ENCODE results near the gene SHOC1.

The SHOC1 gene

DNA sequence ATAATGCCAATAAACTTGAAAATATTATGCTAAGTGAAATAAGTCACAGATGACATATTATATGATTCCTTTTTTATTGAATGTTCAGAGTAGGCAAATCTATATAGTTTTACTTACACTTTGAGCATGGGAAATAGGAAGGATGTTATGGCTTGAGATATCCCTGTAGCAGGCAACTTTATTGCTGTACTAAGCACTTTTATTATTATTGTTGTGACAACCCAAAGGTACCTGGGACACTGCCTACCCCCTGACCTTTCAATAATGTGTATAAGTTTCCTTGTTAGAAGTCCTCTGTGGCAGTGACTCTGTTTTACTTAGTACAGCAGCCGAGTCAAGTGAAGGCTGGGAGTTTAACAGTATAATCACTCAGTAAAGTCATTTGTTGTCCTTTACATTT lies 39.9 kb downstream of the SHOC1 start:
- Histone ChIP-seq H3K9ac (ENCODE audit: low read depth, low read length) (no peak overlapping the region), H3K36me3 (ENCODE audit: control insufficient read depth, insufficient read depth, low read length) (no peaks in the 10 kb centered on the region)

DNA sequence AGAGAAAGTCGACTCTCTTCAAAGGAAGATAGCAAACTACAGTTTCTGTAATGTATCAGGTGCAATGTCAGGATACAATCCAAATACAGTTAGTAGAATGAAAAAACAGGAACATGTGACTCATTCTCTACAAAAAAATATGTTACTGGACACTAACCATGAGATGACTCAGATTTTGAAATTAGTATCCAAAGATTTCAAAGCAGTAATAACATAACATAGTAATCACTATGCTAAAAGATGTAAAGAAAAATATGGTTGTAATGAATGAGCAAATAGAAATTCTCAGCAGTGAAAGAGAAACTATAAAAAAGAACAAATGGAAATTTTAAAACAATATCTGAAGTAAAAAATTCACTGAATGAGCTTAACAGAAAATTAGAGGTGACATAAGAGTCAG lies 42.3 kb downstream of the SHOC1 start:
- H3K9ac ChIP-seq (ENCODE audit: low read depth, low read length), result no peak overlapping the region

More for the DNA sequence above, 39.9 kb downstream of the SHOC1 start:
- no peaks in the 10 kb centered on the region for H3K9me3 ChIP-seq (ENCODE audit: control insufficient read depth, insufficient read depth, low read length)
- H3K27me3 ChIP-seq (ENCODE audit: control insufficient read depth, insufficient read depth, low read length), result no peaks in the 10 kb centered on the region
- no peak overlapping the region for H3K4me3 ChIP-seq (ENCODE audit: low read depth, low read length)
- no peaks in the 10 kb centered on the region for H3K4me1 ChIP-seq (ENCODE audit: control insufficient read depth, insufficient read depth, low read length)

More for the DNA sequence above, 42.3 kb downstream of the SHOC1 start:
- H3K27me3 ChIP-seq (ENCODE audit: control insufficient read depth, insufficient read depth, low read length), result no peaks in the 10 kb centered on the region
- H3K36me3 ChIP-seq (ENCODE audit: control insufficient read depth, insufficient read depth, low read length), result no peaks in the 10 kb centered on the region
- no peaks in the 10 kb centered on the region for H3K4me1 ChIP-seq (ENCODE audit: control insufficient read depth, insufficient read depth, low read length)
- H3K9me3 ChIP-seq (ENCODE audit: control insufficient read depth, insufficient read depth, low read length), result no peaks in the 10 kb centered on the region
- H3K4me3 ChIP-seq (ENCODE audit: low read depth, low read length), result no peak overlapping the region
